HCT116 (cell line): ENCODE results near the gene LRBA.

Experiments
- EZH2phosphoT487 ChIP-seq: fragments of 200-600 bp; IDR thresholded peaks from 2 replicates; pipeline ENCODE4 v1.6.1; 2018; ENCODE audit warnings: antibody characterized with exemption, borderline replicate concordance
- JUND ChIP-seq: IDR thresholded peaks from 2 replicates; pipeline ENCODE4 v1.6.1; 2012
- POLR2AphosphoS5 ChIP-seq: IDR thresholded peaks from 2 replicates; pipeline ENCODE4 v1.6.1; 2011; ENCODE audit warnings: mild to moderate bottlenecking, low read depth, low read length, moderate library complexity

GRCh38 chr4:150619042-150619441 is 396.0 kb downstream of the LRBA start:
- TF ChIP-seq EZH2phosphoT487: no peak
- TF ChIP-seq POLR2AphosphoS5: no peak
- TF ChIP-seq JUND: no peak
